SK-N-SH (cell line): ENCODE measurements around the gene CLEC3B. TPM values are rescaled to one million over a fixed set of nuclear protein-coding genes. Genes with fewer than 3 reads are reported as not detected.

Experiments used
- CTCF ChIA-PET: fragments of 300-600, 350-600 bp; formaldehyde crosslinking; extraction: SDS; loops from one replicate; lab custom pipeline; 2021; lab: Yijun Ruan, JAX
- POLR2A ChIA-PET: fragments of 350-600 bp; sonication (Branson Sonifier 250); formaldehyde crosslinking; extraction: SDS; loops from one replicate; lab custom pipeline; 2020; ENCODE audit warnings: antibody characterized with exemption, inconsistent platforms; lab: Yijun Ruan, JAX
- DNase-seq: peaks from one replicate; pipeline ENCODE4 v3.0.0; 2012
- H2AFZ ChIP-seq: fragments of 200-600 bp; sonication (generic); 2 replicates; pipeline ENCODE4 v1.8.1; 2016; ENCODE audit warnings: antibody characterized with exemption, mild to moderate bottlenecking, low read depth
- H3F3A ChIP-seq: fragments of 200-600 bp; sonication (generic); replicated peaks from 2 replicates; pipeline ENCODE3; 2016; ENCODE audit warnings: antibody characterized with exemption, mild to moderate bottlenecking; ENCODE audit not compliant: insufficient read depth
- H3K27ac ChIP-seq, 2 experiments: fragments of 200-500 bp in 1 of 2; fragments of 200-600 bp in 1 of 2; sonication (Bioruptor generic) in 1 of 2; sonication (generic), shearing (Covaris generic) in 1 of 2; 2 replicates each; pipeline versions ENCODE4 v1.5.1 to v1.6.1; 2014 to 2016; ENCODE audit warnings: low read depth in 2 of 2, inconsistent platforms in 1 of 2, low read length in 1 of 2, mild to moderate bottlenecking in 1 of 2, mixed read lengths in 1 of 2
- H3K27me3 ChIP-seq: fragments of 200-600 bp; sonication (generic), shearing (Covaris generic); 2 replicates; pipeline ENCODE4 v1.6.1; 2016; ENCODE audit warnings: mixed run types; ENCODE audit not compliant: insufficient read depth
- H3K36me3 ChIP-seq, 2 experiments: fragments of 200-500 bp in 1 of 2; fragments of 200-600 bp in 1 of 2; sonication (Bioruptor generic) in 1 of 2; sonication (generic) in 1 of 2; replicated peaks in 1 of 2; 2 replicates each; pipeline versions ENCODE3 to v1.5.1; 2014 to 2016; ENCODE audit warnings: low read length in 1 of 2, mild to moderate bottlenecking in 1 of 2; ENCODE audit not compliant: insufficient read depth in 2 of 2, control insufficient read depth in 1 of 2
- H3K4me1 ChIP-seq, 2 experiments: fragments of 200-500 bp in 1 of 2; fragments of 200-600 bp in 1 of 2; sonication (Bioruptor generic) in 1 of 2; sonication (generic), shearing (Covaris generic) in 1 of 2; 2 replicates each; pipeline versions ENCODE4 v1.5.1 to v1.6.1; 2014 to 2016; ENCODE audit warnings: low read depth in 1 of 2, low read length in 1 of 2, mixed run types in 1 of 2; ENCODE audit not compliant: insufficient read depth in 2 of 2, control insufficient read depth in 1 of 2
- H3K4me2 ChIP-seq: fragments of 200-600 bp; sonication (generic), shearing (Covaris generic); 2 replicates; pipeline ENCODE4 v1.6.1; 2017; ENCODE audit warnings: mixed run types
- H3K4me3 ChIP-seq, 2 experiments: fragments of 200-500 bp in 1 of 2; fragments of 200-600 bp in 1 of 2; sonication (Bioruptor generic) in 1 of 2; sonication (generic), shearing (Covaris generic) in 1 of 2; 2 replicates each; pipeline versions ENCODE4 v1.5.1 to v1.8.1; 2014 to 2016; ENCODE audit warnings: low read depth in 2 of 2, inconsistent platforms in 1 of 2, low read length in 1 of 2, mild to moderate bottlenecking in 1 of 2, mixed read lengths in 1 of 2, moderate library complexity in 1 of 2
- H3K79me2 ChIP-seq: fragments of 200-600 bp; sonication (generic); 2 replicates; pipeline ENCODE4 v1.8.1; 2017; ENCODE audit warnings: mild to moderate bottlenecking; ENCODE audit not compliant: insufficient read depth
- H3K9ac ChIP-seq: fragments of 200-600 bp; sonication (generic); 2 replicates; pipeline ENCODE4 v1.6.1; 2017; ENCODE audit warnings: mixed run types
- H3K9me2 ChIP-seq: fragments of 200-600 bp; sonication (generic); 2 replicates; pipeline ENCODE4 v1.6.1; 2017; ENCODE audit warnings: mixed run types
- H3K9me3 ChIP-seq: fragments of 200-600 bp; sonication (generic); 2 replicates; pipeline ENCODE4 v1.6.1; 2017; ENCODE audit warnings: mixed run types, mild to moderate bottlenecking, moderate library complexity
- H4K20me1 ChIP-seq: fragments of 200-600 bp; sonication (generic); 2 replicates; pipeline ENCODE4 v1.6.1; 2017; ENCODE audit warnings: mild to moderate bottlenecking, mixed run types; ENCODE audit not compliant: insufficient read depth
- CHD2 ChIP-seq: fragments of 150-350 bp; IDR thresholded peaks from 2 replicates; pipeline ENCODE4 v1.6.1; 2018; ENCODE audit warnings: low read length; ENCODE audit not compliant: partially characterized antibody
- FOXJ3 ChIP-seq: sonication (generic); formaldehyde crosslinking; IDR thresholded peaks from 2 replicates; pipeline ENCODE4 v1.5.1; 2020; ENCODE audit warnings: mild to moderate bottlenecking, missing genetic modification reagents
- GATA2 ChIP-seq: sonication (generic); formaldehyde crosslinking; IDR thresholded peaks from 2 replicates; pipeline ENCODE4 v1.5.0; 2020; ENCODE audit warnings: mild to moderate bottlenecking, missing genetic modification reagents
- JUND ChIP-seq: IDR thresholded peaks from 2 replicates; pipeline ENCODE4 v1.4.0; 2012
- MEF2A ChIP-seq: IDR thresholded peaks from 2 replicates; pipeline ENCODE4 v1.4.0; 2012; ENCODE audit warnings: low read depth, borderline replicate concordance
- NFIC ChIP-seq: IDR thresholded peaks from 2 replicates; pipeline ENCODE4 v1.4.0; 2012; ENCODE audit warnings: borderline replicate concordance
- RAD21 ChIP-seq: IDR thresholded peaks from 2 replicates; pipeline ENCODE4 v1.6.1; 2012; ENCODE audit warnings: mild to moderate bottlenecking, low read length
- RCOR1 ChIP-seq: fragments of 150-350 bp; IDR thresholded peaks from 2 replicates; pipeline ENCODE4 v1.6.1; 2017; ENCODE audit warnings: antibody characterized with exemption, low read length
- RFX5 ChIP-seq: IDR thresholded peaks from 2 replicates; pipeline ENCODE4 v1.6.1; 2012; ENCODE audit warnings: mild to moderate bottlenecking, improper control_type of control experiment, low read length
- YY1 ChIP-seq: IDR thresholded peaks from 2 replicates; pipeline ENCODE4 v1.4.0; 2012; ENCODE audit warnings: low read depth, mild to moderate bottlenecking
- WGBS: methylation state at CpG from one replicate; pipeline ENCODE4 v1.1.6; 2017; ENCODE audit warnings: low lambda C conversion rate; 5-methylcytosine and 5-hydroxymethylcytosine counted together
- polyA plus RNA-seq, 3 experiments: library from polyadenylated mRNA; depleted of rRNA; stranded (reverse); fragments of >200 nt; gene quantifications; 2 replicates each; pipeline ENCODE4 v1.2.3, GENCODE V29; 2012
- TF ChIP-seq, protein P1 (sequence below): IDR thresholded peaks from 2 replicates; pipeline ENCODE4; 2012
- TF ChIP-seq, protein P2 (sequence below): fragments of 200-600 bp; sonication (generic); IDR thresholded peaks from 2 replicates; pipeline ENCODE4 v1.6.1; 2017; ENCODE audit warnings: antibody characterized with exemption, mild to moderate bottlenecking, moderate library complexity

The CLEC3B gene
- polyA plus RNA-seq, 1 of the 3 experiments (the other 2 are of a cell fraction): 0.46 TPM

DNA sequence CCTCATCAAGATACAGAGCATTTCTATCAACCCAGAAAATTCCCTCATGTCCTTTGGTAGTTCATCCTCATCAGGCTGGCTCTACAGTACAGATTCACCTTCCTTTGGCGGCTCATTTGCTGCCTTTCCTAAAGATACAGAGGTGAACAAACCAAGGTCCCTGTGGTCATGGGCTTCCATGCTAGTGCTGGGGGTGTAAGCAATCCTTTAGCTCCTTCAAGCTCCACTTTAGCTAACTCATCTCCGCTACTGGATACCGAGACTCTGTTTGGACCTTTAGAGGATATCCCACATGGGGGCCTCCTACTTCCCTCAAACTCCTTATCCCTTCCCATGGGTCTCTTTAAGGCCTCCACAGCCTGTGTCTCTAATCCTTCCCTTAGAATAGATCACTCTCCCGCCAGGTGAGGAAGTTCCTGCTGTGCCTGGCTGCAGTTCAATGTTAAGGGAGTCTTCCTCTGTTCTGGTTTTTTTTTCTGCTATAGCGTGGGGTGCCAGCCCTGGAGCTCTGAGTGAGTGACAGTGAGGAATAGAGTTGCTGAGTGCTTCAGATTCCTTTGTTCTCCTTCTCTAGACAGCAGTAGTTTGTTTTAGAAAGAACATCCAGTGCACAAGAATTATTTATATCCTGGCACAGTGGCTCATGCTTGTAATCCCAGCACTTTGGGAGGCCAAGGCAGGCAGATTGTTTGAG, 30.7 kb downstream of the CLEC3B start:
- H2AFZ ChIP-seq: no peak overlapping the region
- no peaks in the 10 kb centered on the region for H3K27me3 ChIP-seq
- CTCF ChIA-PET: interaction anchor here (1.2 to 9.6 kb wide), 6 partner anchors 14 to 454 kb away, joined by 3 to 129 read pairs (median 4); no protein-coding TSS in a partner anchor
- no peak overlapping the region for H3K4me3 ChIP-seq
- WGBS: 95% methylated on average over 5 of the region's 5 CpGs
- peaks cover 16% of the 10 kb centered on the region for H3F3A ChIP-seq
- no peaks in the 10 kb centered on the region for H3K9me2 ChIP-seq
- peaks cover 0 to 21% of the 10 kb centered on the region in 2 experiments; a peak in 2 of 4 replicates for H3K4me1 ChIP-seq
- H3K27ac ChIP-seq: no peak overlapping the region
- no peaks in the 10 kb centered on the region for H3K79me2 ChIP-seq
- H3K9me3 ChIP-seq: no peaks in the 10 kb centered on the region
- H4K20me1 ChIP-seq: no peaks in the 10 kb centered on the region
- no peak overlapping the region for H3K4me2 ChIP-seq
- H3K9ac ChIP-seq: no peak overlapping the region
- no peak for DNase-seq
- H3K36me3 ChIP-seq: no peaks in the 10 kb centered on the region
- TF ChIP-seq, protein P1, sequence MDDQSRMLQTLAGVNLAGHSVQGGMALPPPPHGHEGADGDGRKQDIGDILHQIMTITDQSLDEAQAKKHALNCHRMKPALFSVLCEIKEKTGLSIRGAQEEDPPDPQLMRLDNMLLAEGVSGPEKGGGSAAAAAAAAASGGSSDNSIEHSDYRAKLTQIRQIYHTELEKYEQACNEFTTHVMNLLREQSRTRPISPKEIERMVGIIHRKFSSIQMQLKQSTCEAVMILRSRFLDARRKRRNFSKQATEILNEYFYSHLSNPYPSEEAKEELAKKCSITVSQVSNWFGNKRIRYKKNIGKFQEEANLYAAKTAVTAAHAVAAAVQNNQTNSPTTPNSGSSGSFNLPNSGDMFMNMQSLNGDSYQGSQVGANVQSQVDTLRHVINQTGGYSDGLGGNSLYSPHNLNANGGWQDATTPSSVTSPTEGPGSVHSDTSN: peak; percentile 45; the same call in 1 of the 2 replicates
- TF ChIP-seq CHD2 (no peak), FOXJ3 (CRISPR knock-in tag) (no peak)
- POLR2A ChIA-PET: no interaction called here

DNA sequence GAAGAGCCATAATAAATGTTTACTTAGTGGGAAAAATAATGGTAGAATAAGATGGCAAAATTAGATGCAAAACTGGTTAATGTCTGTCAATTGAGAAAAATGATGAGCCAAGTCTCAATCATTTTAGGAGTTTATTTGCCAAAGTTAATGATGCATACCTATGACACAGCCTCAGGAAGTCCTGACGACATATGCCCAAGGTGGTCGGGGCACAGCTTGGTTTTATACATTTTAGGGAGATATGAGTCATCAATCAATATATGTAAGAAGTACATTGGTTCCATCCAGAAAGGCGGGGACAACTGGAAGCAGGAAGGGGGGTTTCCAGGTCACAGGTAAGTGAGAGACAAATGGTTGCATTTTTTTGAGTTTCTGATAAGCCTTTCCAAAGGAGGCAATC, 31.5 kb downstream of the CLEC3B start:
- peaks cover 16% of the 10 kb centered on the region for H3F3A ChIP-seq
- ChIA-PET CTCF (interaction anchor here (5.1 to 9.6 kb wide), 2 partner anchors 15 to 153 kb away, joined by 21 to 129 read pairs; no protein-coding TSS in a partner anchor), POLR2A (no interaction called here)
- DNase-seq: no peak
- no peak overlapping the region for H3K27ac ChIP-seq
- TF ChIP-seq GATA2 (CRISPR knock-in tag) (no peak), YY1 (no peak), NFIC (no peak)
- H3K4me3 ChIP-seq: no peak overlapping the region
- H3K4me1 ChIP-seq: peaks cover 0 to 21% of the 10 kb centered on the region in 2 experiments; a peak in 2 of 4 replicates
- no peaks in the 10 kb centered on the region for H3K27me3 ChIP-seq
- H4K20me1 ChIP-seq: no peaks in the 10 kb centered on the region
- no peak overlapping the region for H3K4me2 ChIP-seq
- no peak overlapping the region for H2AFZ ChIP-seq
- H3K9ac ChIP-seq: no peak overlapping the region
- H3K9me2 ChIP-seq: no peaks in the 10 kb centered on the region
- no peaks in the 10 kb centered on the region for H3K36me3 ChIP-seq
- no peaks in the 10 kb centered on the region for H3K9me3 ChIP-seq
- 61% methylated on average over 3 of the region's 3 CpGs for WGBS
- H3K79me2 ChIP-seq: no peaks in the 10 kb centered on the region

DNA sequence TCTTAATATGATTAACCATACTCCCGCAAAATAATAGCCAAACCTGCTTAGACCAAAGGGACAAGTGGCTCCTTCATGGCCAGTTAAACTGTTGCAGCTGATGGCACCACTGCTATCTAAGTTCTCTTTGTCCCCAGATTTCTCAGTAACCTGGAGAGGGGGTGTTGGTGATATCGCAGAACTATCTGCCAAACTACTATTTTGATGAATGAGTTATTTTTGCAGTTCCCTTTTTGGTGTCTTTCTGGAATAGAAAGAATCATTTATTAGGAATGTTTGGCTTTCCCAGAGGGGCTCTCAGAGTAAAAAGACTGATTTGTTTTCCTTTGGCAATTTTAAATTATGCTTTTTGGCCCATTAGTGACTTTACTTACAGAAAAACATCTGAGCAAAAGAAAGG, 33.0 kb downstream of the CLEC3B start:
- ChIA-PET POLR2A (no interaction called here), CTCF (no interaction called here)
- Histone ChIP-seq H3F3A (peaks cover 17% of the 10 kb centered on the region), H4K20me1 (no peaks in the 10 kb centered on the region), H3K9me3 (no peaks in the 10 kb centered on the region), H3K27me3 (no peaks in the 10 kb centered on the region), H3K9me2 (no peaks in the 10 kb centered on the region), H3K79me2 (no peaks in the 10 kb centered on the region), H3K9ac (no peak overlapping the region), H2AFZ (no peak overlapping the region), H3K4me2 (no peak overlapping the region), H3K4me3 (no peak overlapping the region), H3K36me3 (no peaks in the 10 kb centered on the region), H3K4me1 (peaks cover 0 to 23% of the 10 kb centered on the region in 2 experiments; a peak in 2 of 4 replicates), H3K27ac (no peak overlapping the region)
- DNase-seq: no peak
- TF ChIP-seq FOXJ3 (CRISPR knock-in tag) (no peak), MEF2A (no peak), RAD21 (no peak), RCOR1 (no peak), GATA2 (CRISPR knock-in tag) (no peak), RFX5 (no peak), CHD2 (no peak), JUND (no peak)
- TF ChIP-seq, protein P2, sequence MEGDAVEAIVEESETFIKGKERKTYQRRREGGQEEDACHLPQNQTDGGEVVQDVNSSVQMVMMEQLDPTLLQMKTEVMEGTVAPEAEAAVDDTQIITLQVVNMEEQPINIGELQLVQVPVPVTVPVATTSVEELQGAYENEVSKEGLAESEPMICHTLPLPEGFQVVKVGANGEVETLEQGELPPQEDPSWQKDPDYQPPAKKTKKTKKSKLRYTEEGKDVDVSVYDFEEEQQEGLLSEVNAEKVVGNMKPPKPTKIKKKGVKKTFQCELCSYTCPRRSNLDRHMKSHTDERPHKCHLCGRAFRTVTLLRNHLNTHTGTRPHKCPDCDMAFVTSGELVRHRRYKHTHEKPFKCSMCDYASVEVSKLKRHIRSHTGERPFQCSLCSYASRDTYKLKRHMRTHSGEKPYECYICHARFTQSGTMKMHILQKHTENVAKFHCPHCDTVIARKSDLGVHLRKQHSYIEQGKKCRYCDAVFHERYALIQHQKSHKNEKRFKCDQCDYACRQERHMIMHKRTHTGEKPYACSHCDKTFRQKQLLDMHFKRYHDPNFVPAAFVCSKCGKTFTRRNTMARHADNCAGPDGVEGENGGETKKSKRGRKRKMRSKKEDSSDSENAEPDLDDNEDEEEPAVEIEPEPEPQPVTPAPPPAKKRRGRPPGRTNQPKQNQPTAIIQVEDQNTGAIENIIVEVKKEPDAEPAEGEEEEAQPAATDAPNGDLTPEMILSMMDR: no peak
- TF ChIP-seq, protein P1: no peak
- 90% methylated on average over 2 of the region's 2 CpGs for WGBS
